Neural cell (in vitro differentiated cells): ENCODE data around the gene MGAT5. TPM values are rescaled to one million over a fixed set of nuclear protein-coding genes. Genes with fewer than 3 reads are reported as not detected.

ENCODE experiments used
- H2AFZ ChIP-seq: fragments of 200-600, 300-800 bp; sonication (generic), shearing (Covaris generic); 2 replicates; pipeline ENCODE4 v1.6.0; 2014; ENCODE audit warnings: low read depth, mild to moderate bottlenecking, antibody characterized with exemption, low read length, moderate library complexity
- H3F3A ChIP-seq: fragments of 200-600 bp; shearing (Covaris generic); 2 replicates; pipeline ENCODE4 v1.6.1; 2016; ENCODE audit warnings: mild to moderate bottlenecking, moderate library complexity, mixed read lengths, antibody characterized with exemption, low read length; ENCODE audit not compliant: insufficient read depth, poor library complexity, severe bottlenecking
- H3K27ac ChIP-seq: fragments of 200-600, 300-800 bp; sonication (generic), shearing (Covaris generic); 2 replicates; pipeline ENCODE4 v1.5.1; 2014; ENCODE audit warnings: mild to moderate bottlenecking, low read length, moderate library complexity
- H3K27me3 ChIP-seq: fragments of 300-800, 200-600 bp; sonication (generic), shearing (Covaris generic); 2 replicates; pipeline ENCODE4 v1.6.0; 2014; ENCODE audit warnings: mild to moderate bottlenecking, low read depth, low read length, moderate library complexity; ENCODE audit not compliant: insufficient read depth
- H3K36me3 ChIP-seq: fragments of 300-800, 200-600 bp; sonication (generic), shearing (Covaris generic); 2 replicates; pipeline ENCODE4 v1.5.1; 2014; ENCODE audit warnings: mild to moderate bottlenecking, antibody characterized with exemption, low read length, moderate library complexity; ENCODE audit not compliant: insufficient read depth
- H3K4me2 ChIP-seq: fragments of 300-800, 200-600 bp; sonication (generic), shearing (Covaris generic); 2 replicates; pipeline ENCODE4 v1.6.0; 2014; ENCODE audit warnings: mild to moderate bottlenecking, low read length
- H3K4me3 ChIP-seq: fragments of 300-800, 200-600 bp; sonication (generic), shearing (Covaris generic); 2 replicates; pipeline ENCODE4 v1.5.1; 2014; ENCODE audit warnings: mild to moderate bottlenecking, low read length, moderate library complexity
- H3K79me2 ChIP-seq: fragments of 200-600 bp; shearing (Covaris generic); replicated peaks from 2 replicates; pipeline ENCODE4 v1.6.0; 2014; ENCODE audit warnings: mild to moderate bottlenecking, low read length, moderate library complexity; ENCODE audit not compliant: insufficient read depth
- H3K9ac ChIP-seq: fragments of 300-800, 200-600 bp; sonication (generic), shearing (Covaris generic); 2 replicates; pipeline ENCODE4 v1.6.1; 2016; ENCODE audit warnings: mild to moderate bottlenecking, low read length, mixed read lengths
- H3K9me2 ChIP-seq: fragments of 200-600 bp; shearing (Covaris generic); 2 replicates; pipeline ENCODE4 v1.6.1; 2016; ENCODE audit warnings: mild to moderate bottlenecking, low read length, mixed read lengths; ENCODE audit not compliant: insufficient read depth
- H3K9me3 ChIP-seq: fragments of 200-600, 300-800 bp; sonication (generic), shearing (Covaris generic); 2 replicates; pipeline ENCODE4 v1.6.1; 2016; ENCODE audit warnings: mild to moderate bottlenecking, mixed run types, low read length, moderate library complexity, mixed read lengths
- H4K20me1 ChIP-seq: fragments of 200-600 bp; shearing (Covaris generic); 2 replicates; pipeline ENCODE4 v1.6.1; 2016; ENCODE audit warnings: mild to moderate bottlenecking, mixed run types; ENCODE audit not compliant: insufficient read depth
- EP300 ChIP-seq: fragments of 450-650 bp; conservative IDR thresholded peaks from 2 replicates; pipeline ENCODE4 v1.6.1; 2014; ENCODE audit warnings: antibody characterized with exemption, mild to moderate bottlenecking, moderate library complexity; ENCODE audit not compliant: poor library complexity, severe bottlenecking
- EZH2 ChIP-seq: fragments of 200-600, 300-800 bp; shearing (Covaris generic), sonication (generic); IDR thresholded peaks from 2 replicates; pipeline ENCODE4 v1.6.1; 2014; ENCODE audit warnings: antibody characterized with exemption, low read length, borderline replicate concordance, mild to moderate bottlenecking; ENCODE audit not compliant: insufficient read depth, poor library complexity, severe bottlenecking
- MXI1 ChIP-seq: fragments of 450-650 bp; conservative IDR thresholded peaks from 2 replicates; pipeline ENCODE4 v1.6.1; 2014; ENCODE audit warnings: antibody characterized with exemption, mild to moderate bottlenecking; ENCODE audit not compliant: poor library complexity, severe bottlenecking
- POLR2AphosphoS5 ChIP-seq: IDR thresholded peaks from 2 replicates; pipeline ENCODE4 v1.6.1; 2012
- RAD21 ChIP-seq: fragments of 450-650 bp; conservative IDR thresholded peaks from 2 replicates; pipeline ENCODE4 v1.6.1; 2014; ENCODE audit warnings: antibody characterized with exemption, mild to moderate bottlenecking, moderate library complexity
- SMC3 ChIP-seq: fragments of 450-650 bp; conservative IDR thresholded peaks from 2 replicates; pipeline ENCODE4 v1.6.1; 2014; ENCODE audit warnings: antibody characterized with exemption, mild to moderate bottlenecking, moderate library complexity; ENCODE audit not compliant: poor library complexity
- TAF1 ChIP-seq: IDR thresholded peaks from 2 replicates; pipeline ENCODE4 v1.6.1; 2012; ENCODE audit warnings: low read depth
- polyA plus RNA-seq: library from polyadenylated mRNA; depleted of rRNA; stranded (reverse); fragments of >200 nt; gene quantifications from 2 replicates; pipeline ENCODE4 v1.2.3, GENCODE V29; 2014
- TF ChIP-seq, protein P1 (sequence below): fragments of 450-650 bp; IDR thresholded peaks from 2 replicates; pipeline ENCODE4 v1.5.1; 2014; ENCODE audit warnings: antibody characterized with exemption, mild to moderate bottlenecking, moderate library complexity; ENCODE audit not compliant: poor library complexity, severe bottlenecking
- TF ChIP-seq, protein P2 (sequence below): IDR thresholded peaks from 2 replicates; pipeline ENCODE4 v1.6.1; 2012; ENCODE audit warnings: borderline replicate concordance

The MGAT5 gene
- polyA plus RNA-seq, 1 donor from 2014 or later: 40.9 TPM

GRCh38 chr2:134268265-134268664 is 14.4 kb downstream of the MGAT5 start:
- no peak for TF ChIP-seq POLR2AphosphoS5
- TF ChIP-seq MXI1: no peak
- TF ChIP-seq, protein P1, sequence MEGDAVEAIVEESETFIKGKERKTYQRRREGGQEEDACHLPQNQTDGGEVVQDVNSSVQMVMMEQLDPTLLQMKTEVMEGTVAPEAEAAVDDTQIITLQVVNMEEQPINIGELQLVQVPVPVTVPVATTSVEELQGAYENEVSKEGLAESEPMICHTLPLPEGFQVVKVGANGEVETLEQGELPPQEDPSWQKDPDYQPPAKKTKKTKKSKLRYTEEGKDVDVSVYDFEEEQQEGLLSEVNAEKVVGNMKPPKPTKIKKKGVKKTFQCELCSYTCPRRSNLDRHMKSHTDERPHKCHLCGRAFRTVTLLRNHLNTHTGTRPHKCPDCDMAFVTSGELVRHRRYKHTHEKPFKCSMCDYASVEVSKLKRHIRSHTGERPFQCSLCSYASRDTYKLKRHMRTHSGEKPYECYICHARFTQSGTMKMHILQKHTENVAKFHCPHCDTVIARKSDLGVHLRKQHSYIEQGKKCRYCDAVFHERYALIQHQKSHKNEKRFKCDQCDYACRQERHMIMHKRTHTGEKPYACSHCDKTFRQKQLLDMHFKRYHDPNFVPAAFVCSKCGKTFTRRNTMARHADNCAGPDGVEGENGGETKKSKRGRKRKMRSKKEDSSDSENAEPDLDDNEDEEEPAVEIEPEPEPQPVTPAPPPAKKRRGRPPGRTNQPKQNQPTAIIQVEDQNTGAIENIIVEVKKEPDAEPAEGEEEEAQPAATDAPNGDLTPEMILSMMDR: no peak
- no peak for TF ChIP-seq RAD21
- no peak for TF ChIP-seq EZH2
- no peak for TF ChIP-seq EP300
- no peak for TF ChIP-seq TAF1
- TF ChIP-seq SMC3: no peak
- H3K9ac ChIP-seq: no peak overlapping the region

DNA sequence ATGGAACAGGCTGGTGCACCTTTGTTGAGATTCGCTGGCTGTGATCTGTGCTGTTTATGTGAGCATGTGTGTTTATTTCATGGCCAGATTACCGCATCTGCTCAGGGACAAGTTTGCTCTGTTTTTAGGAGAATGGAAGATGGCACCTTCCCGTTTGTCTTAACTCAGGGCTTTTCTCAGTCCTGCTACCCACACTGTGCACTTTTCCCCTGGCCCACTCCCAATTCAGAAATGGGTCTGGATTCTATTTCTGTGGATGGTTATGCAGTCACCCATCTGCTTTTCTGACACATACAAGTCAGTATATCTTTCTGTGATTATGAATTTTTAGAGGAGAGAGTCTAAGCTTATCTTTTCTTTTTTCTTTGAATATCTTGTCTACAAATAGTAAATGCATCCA is 15.4 kb downstream of the MGAT5 start:
- H3K4me2 ChIP-seq: no peak overlapping the region
- H3K36me3 ChIP-seq: no peaks in the 10 kb centered on the region
- H2AFZ ChIP-seq: no peak overlapping the region
- H4K20me1 ChIP-seq: no peaks in the 10 kb centered on the region
- no peak for TF ChIP-seq TAF1
- H3K27me3 ChIP-seq: no peaks in the 10 kb centered on the region
- H3K4me3 ChIP-seq: no peak overlapping the region
- H3K9me3 ChIP-seq: no peaks in the 10 kb centered on the region
- no peaks in the 10 kb centered on the region for H3K79me2 ChIP-seq
- H3F3A ChIP-seq: no peaks in the 10 kb centered on the region
- no peaks in the 10 kb centered on the region for H3K9me2 ChIP-seq
- no peak overlapping the region for H3K9ac ChIP-seq
- no peak overlapping the region for H3K27ac ChIP-seq

More at GRCh38 chr2:134268265-134268664, 14.4 kb downstream of the MGAT5 start:
- H3K4me3 ChIP-seq: no peak overlapping the region
- H3F3A ChIP-seq: no peaks in the 10 kb centered on the region
- H3K4me2 ChIP-seq: no peak overlapping the region
- H3K9me2 ChIP-seq: no peaks in the 10 kb centered on the region
- H3K79me2 ChIP-seq: no peaks in the 10 kb centered on the region
- H2AFZ ChIP-seq: no peak overlapping the region
- H3K36me3 ChIP-seq: no peaks in the 10 kb centered on the region
- H4K20me1 ChIP-seq: no peaks in the 10 kb centered on the region
- no peaks in the 10 kb centered on the region for H3K27me3 ChIP-seq
- no peaks in the 10 kb centered on the region for H3K9me3 ChIP-seq
- no peak overlapping the region for H3K27ac ChIP-seq

DNA sequence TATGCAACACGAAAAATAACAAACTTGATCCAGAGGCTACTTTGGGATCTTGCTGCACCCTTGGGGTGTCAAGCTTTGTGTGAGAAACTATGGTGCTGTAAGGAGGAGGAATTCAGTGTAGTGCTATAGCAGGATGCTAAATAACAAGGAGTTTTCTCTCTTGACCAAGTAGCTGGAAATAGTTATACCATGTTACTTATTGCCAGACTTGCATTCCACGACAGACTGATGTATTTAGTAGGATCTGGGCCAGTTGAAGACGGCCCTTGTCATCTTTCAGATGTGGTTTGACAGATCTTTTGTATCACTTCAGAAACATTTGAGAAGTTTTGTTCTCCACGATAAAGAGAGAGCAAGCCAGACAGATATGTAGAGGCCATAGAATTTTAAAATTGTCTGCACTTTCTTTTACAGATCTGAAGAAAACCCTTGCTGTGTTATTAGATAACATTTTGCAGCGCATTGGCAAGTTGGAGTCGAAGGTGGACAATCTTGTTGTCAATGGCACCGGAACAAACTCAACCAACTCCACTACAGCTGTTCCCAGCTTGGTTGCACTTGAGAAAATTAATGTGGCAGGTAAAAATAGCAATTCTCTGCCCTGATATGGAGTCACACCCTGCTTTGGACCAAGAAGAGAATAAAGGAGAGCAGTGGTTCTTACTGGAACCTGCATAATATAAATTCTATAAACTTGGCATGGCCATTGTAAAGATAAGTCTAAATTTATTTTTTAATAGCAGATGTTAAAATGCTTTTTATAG is 16.3 kb downstream of the MGAT5 start:
- no peaks in the 10 kb centered on the region for H4K20me1 ChIP-seq
- H2AFZ ChIP-seq: no peak overlapping the region
- TF ChIP-seq SMC3 (no peak), RAD21 (no peak), MXI1 (no peak), TAF1 (no peak), POLR2AphosphoS5 (no peak), EP300 (no peak), EZH2 (no peak)
- TF ChIP-seq, protein P1: no peak
- TF ChIP-seq, protein P2, sequence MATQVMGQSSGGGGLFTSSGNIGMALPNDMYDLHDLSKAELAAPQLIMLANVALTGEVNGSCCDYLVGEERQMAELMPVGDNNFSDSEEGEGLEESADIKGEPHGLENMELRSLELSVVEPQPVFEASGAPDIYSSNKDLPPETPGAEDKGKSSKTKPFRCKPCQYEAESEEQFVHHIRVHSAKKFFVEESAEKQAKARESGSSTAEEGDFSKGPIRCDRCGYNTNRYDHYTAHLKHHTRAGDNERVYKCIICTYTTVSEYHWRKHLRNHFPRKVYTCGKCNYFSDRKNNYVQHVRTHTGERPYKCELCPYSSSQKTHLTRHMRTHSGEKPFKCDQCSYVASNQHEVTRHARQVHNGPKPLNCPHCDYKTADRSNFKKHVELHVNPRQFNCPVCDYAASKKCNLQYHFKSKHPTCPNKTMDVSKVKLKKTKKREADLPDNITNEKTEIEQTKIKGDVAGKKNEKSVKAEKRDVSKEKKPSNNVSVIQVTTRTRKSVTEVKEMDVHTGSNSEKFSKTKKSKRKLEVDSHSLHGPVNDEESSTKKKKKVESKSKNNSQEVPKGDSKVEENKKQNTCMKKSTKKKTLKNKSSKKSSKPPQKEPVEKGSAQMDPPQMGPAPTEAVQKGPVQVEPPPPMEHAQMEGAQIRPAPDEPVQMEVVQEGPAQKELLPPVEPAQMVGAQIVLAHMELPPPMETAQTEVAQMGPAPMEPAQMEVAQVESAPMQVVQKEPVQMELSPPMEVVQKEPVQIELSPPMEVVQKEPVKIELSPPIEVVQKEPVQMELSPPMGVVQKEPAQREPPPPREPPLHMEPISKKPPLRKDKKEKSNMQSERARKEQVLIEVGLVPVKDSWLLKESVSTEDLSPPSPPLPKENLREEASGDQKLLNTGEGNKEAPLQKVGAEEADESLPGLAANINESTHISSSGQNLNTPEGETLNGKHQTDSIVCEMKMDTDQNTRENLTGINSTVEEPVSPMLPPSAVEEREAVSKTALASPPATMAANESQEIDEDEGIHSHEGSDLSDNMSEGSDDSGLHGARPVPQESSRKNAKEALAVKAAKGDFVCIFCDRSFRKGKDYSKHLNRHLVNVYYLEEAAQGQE: no peak
- H3K9ac ChIP-seq: no peak overlapping the region
- H3K9me2 ChIP-seq: no peaks in the 10 kb centered on the region
- no peaks in the 10 kb centered on the region for H3K9me3 ChIP-seq
- no peaks in the 10 kb centered on the region for H3K27me3 ChIP-seq
- no peaks in the 10 kb centered on the region for H3K36me3 ChIP-seq
- H3K4me3 ChIP-seq: no peak overlapping the region
- H3K79me2 ChIP-seq: no peaks in the 10 kb centered on the region
- no peak overlapping the region for H3K27ac ChIP-seq
- H3F3A ChIP-seq: no peaks in the 10 kb centered on the region
- H3K4me2 ChIP-seq: no peak overlapping the region
